ENCODE results near the gene CD300LB.

CD300LB gene

DNA sequence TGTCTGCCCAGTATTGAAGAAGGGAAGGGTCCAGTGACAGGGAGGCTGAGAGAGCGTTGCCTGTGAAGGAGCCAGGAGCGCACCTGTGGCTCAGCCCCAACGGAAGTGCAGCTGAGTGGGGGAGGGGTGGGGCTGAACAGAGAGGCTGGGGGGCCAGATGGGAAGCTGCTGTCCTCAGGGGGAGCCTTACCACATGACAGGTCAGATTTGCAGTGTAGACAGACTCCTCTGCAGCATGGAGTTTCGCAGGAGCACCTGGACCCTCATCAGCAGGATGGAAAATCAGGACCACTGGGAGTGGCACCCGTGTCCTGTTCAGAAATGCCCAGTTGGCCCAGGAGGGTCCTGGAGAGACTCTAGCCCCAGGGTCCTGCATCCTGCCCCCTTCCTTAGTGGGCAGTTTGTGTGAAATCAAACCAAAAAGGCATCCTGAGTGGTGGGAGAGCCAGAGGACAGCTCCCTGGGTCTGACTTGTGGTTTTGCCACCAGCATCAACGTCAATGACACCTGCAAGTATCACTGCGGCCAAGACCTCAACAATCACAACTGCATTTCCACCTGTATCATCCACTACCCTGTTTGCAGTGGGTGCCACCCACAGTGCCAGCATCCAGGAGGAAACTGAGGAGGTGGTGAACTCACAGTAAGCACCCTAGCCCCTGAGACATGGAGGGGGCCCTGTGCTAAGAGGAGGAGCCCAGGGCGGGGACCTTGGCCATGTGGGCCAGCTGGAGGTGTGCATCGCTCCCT lies 57.1 kb downstream of the CD300LB start:
- no peak overlapping the region for H3K4me3 ChIP-seq (ENCODE audit: low read depth, low read length)
- DNase-seq (ENCODE audit: low read depth), result no peak
- no peak for TF ChIP-seq CTCF (IDR thresholded peaks at IDR 0.05; ENCODE audit: control insufficient read depth, extremely low read depth, insufficient read depth)

DNA sequence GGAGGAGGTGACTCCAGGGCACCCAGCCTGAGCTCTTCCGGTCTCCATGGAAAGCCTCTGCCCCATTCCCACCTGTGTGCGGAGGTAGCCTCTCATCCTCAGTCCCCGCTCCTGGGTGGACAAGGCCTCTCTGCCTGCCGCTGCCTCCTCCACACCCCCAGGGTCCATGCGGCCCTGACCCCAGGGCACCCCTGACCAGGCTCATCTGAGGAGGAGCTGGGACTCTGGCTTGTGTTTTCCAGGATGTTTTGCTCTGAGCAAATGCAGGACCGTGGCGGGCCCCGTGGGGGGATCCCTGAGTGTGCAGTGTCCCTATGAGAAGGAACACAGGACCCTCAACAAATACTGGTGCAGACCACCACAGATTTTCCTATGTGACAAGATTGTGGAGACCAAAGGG lies 58.0 kb downstream of the CD300LB start:
- DNase-seq (ENCODE audit: low read depth), result no peak
- H3K4me3 ChIP-seq (ENCODE audit: low read depth, low read length), result no peak overlapping the region
- no peak for TF ChIP-seq CTCF (IDR thresholded peaks at IDR 0.05; ENCODE audit: control insufficient read depth, extremely low read depth, insufficient read depth)

GRCh38 chr17:74472890-74473289 lies 58.4 kb downstream of the CD300LB start:
- no peak for TF ChIP-seq CTCF (IDR thresholded peaks at IDR 0.05; ENCODE audit: control insufficient read depth, extremely low read depth, insufficient read depth)
- H3K4me3 ChIP-seq (ENCODE audit: low read depth, low read length), result no peak overlapping the region
- no peak for DNase-seq (ENCODE audit: low read depth)

- no peak for TF ChIP-seq CTCF (IDR thresholded peaks at IDR 0.05; ENCODE audit: control insufficient read depth, extremely low read depth, insufficient read depth)
- H3K4me3 ChIP-seq (ENCODE audit: low read depth, low read length), result no peak overlapping the region
- DNase-seq (ENCODE audit: low read depth), result no peak
Observed at GRCh38 chr17:74471341-74471740, 59.9 kb downstream of the CD300LB start.

Data from LNCaP clone FGC (cell line).